IMR-90 (cell line): ENCODE measurements around the gene COL4A1. TPM values are rescaled to one million over a fixed set of nuclear protein-coding genes. Genes with fewer than 3 reads are reported as not detected.

Experiments used
- ATAC-seq: fragments of 200-7000 bp; cut with Tn5 transposase; 2 replicates; pipeline ENCODE4 v1.9.1; 2020; ENCODE audit warnings: low read depth, mild to moderate bottlenecking, moderate library complexity
- BruUV-seq: library from RNA; stranded (reverse); fragments of 400-500 nt; replicated peaks from 2 replicates; lab custom pipeline; 2021; lab: Mats Ljungman, UMichigan
- CTCF ChIA-PET: fragments of 300-600 bp; formaldehyde crosslinking; extraction: SDS; loops from one replicate; lab custom pipeline; 2021; ENCODE audit warnings: antibody characterized with exemption; lab: Yijun Ruan, JAX
- POLR2A ChIA-PET: fragments of 300-600 bp; sonication (Branson Sonifier 250); formaldehyde crosslinking; loops from one replicate; lab custom pipeline; 2022; ENCODE audit warnings: antibody characterized with exemption; ENCODE audit not compliant: unreplicated experiment; lab: Charles Lee
- DNase-seq: peaks from one replicate; pipeline ENCODE4 v3.0.0; 2013
- H2AFZ ChIP-seq: replicated peaks from 2 replicates; pipeline ENCODE3; 2013; ENCODE audit warnings: low read length, mild to moderate bottlenecking; ENCODE audit not compliant: poor library complexity
- H2AK5ac ChIP-seq: 2 replicates; pipeline ENCODE4 v1.6.1; 2013; ENCODE audit warnings: low read depth, low read length, inconsistent platforms
- H2AK9ac ChIP-seq: replicated peaks from 2 replicates; pipeline ENCODE3; 2013; ENCODE audit warnings: mild to moderate bottlenecking, low read depth, low read length, moderate library complexity; ENCODE audit not compliant: poor library complexity
- H2BK120ac ChIP-seq: 2 replicates; pipeline ENCODE4 v1.6.1; 2013; ENCODE audit warnings: low read depth, low read length, inconsistent platforms
- H2BK15ac ChIP-seq: 3 replicates; pipeline ENCODE4 v1.6.1; 2013; ENCODE audit warnings: low read depth, low read length, inconsistent platforms
- H2BK20ac ChIP-seq: 2 replicates; pipeline ENCODE4 v1.6.1; 2013; ENCODE audit warnings: low read depth, mild to moderate bottlenecking, inconsistent platforms, low read length, moderate library complexity
- H2BK5ac ChIP-seq: 2 replicates; pipeline ENCODE4 v1.6.1; 2013; ENCODE audit warnings: mild to moderate bottlenecking, low read depth, low read length, inconsistent platforms; ENCODE audit not compliant: poor library complexity, severe bottlenecking
- H3K14ac ChIP-seq: replicated peaks from 2 replicates; pipeline ENCODE4 v1.6.1; 2013; ENCODE audit warnings: low read depth, low read length, inconsistent platforms
- H3K18ac ChIP-seq: 2 replicates; pipeline ENCODE4 v1.6.1; 2013; ENCODE audit warnings: low read depth, low read length, control low read depth
- H3K23ac ChIP-seq: 2 replicates; pipeline ENCODE4 v1.6.1; 2013; ENCODE audit warnings: low read depth, low read length, inconsistent platforms
- H3K27ac ChIP-seq: 2 replicates; pipeline ENCODE4 v1.5.1; 2013; ENCODE audit warnings: mild to moderate bottlenecking, control low read depth, low read length; ENCODE audit not compliant: insufficient read depth
- H3K27me3 ChIP-seq: 2 replicates; pipeline ENCODE4 v1.6.1; 2013; ENCODE audit warnings: low read length; ENCODE audit not compliant: control insufficient read depth, insufficient read depth
- H3K36me3 ChIP-seq: 2 replicates; pipeline ENCODE4 v1.6.1; 2013; ENCODE audit warnings: low read length, mixed read lengths; ENCODE audit not compliant: control insufficient read depth, insufficient read depth
- H3K4ac ChIP-seq: 2 replicates; pipeline ENCODE4 v1.6.1; 2013; ENCODE audit warnings: low read depth, low read length, inconsistent platforms
- H3K4me1 ChIP-seq: 2 replicates; pipeline ENCODE4 v1.6.1; 2013; ENCODE audit warnings: low read length, mixed read lengths; ENCODE audit not compliant: control insufficient read depth, insufficient read depth
- H3K4me2 ChIP-seq: 2 replicates; pipeline ENCODE4 v1.6.1; 2013; ENCODE audit warnings: low read depth, mild to moderate bottlenecking, control low read depth, low read length, moderate library complexity
- H3K4me3 ChIP-seq: 2 replicates; pipeline ENCODE4 v1.5.1; 2013; ENCODE audit warnings: low read depth, mild to moderate bottlenecking, control low read depth, low read length, moderate library complexity; ENCODE audit not compliant: insufficient read depth
- H3K56ac ChIP-seq: 2 replicates; pipeline ENCODE4 v1.6.1; 2013; ENCODE audit warnings: low read length, inconsistent platforms; ENCODE audit not compliant: insufficient read depth; ENCODE audit errors: extremely low read depth
- H3K79me1 ChIP-seq, 2 experiments: 2 replicates each; pipeline ENCODE4 v1.6.1; 2013; ENCODE audit warnings: low read length in 2 of 2, inconsistent platforms in 1 of 2, low read depth in 1 of 2
- H3K9ac ChIP-seq: 2 replicates; pipeline ENCODE4 v1.6.1; 2013; ENCODE audit warnings: low read depth, low read length, control low read depth
- H3K9me1 ChIP-seq: 2 replicates; pipeline ENCODE4 v1.6.1; 2013; ENCODE audit warnings: low read length, inconsistent platforms; ENCODE audit not compliant: insufficient read depth
- H3K9me3 ChIP-seq: 2 replicates; pipeline ENCODE4 v1.6.1; 2013; ENCODE audit warnings: low read length; ENCODE audit not compliant: control insufficient read depth, insufficient read depth
- H4K20me1 ChIP-seq: 2 replicates; pipeline ENCODE4 v1.6.1; 2013; ENCODE audit warnings: low read length, inconsistent platforms; ENCODE audit not compliant: insufficient read depth
- H4K5ac ChIP-seq: 2 replicates; pipeline ENCODE4 v1.6.1; 2013; ENCODE audit warnings: mild to moderate bottlenecking, low read depth, low read length, control low read depth
- H4K8ac ChIP-seq, 2 experiments: 2 replicates each; pipeline ENCODE4 v1.6.1; 2013; ENCODE audit warnings: low read depth in 2 of 2, low read length in 2 of 2, control low read depth in 1 of 2, inconsistent platforms in 1 of 2
- H4K91ac ChIP-seq: 2 replicates; pipeline ENCODE4 v1.6.1; 2013; ENCODE audit warnings: low read depth, low read length, inconsistent platforms; ENCODE audit not compliant: insufficient read depth
- WGBS, 2 experiments: methylation state at CpG; one replicate each; pipeline versions ENCODE4 v1.1.5 to v1.1.7; 2013; ENCODE audit warnings: missing lambda C conversion rate in 2 of 2; ENCODE audit not compliant: insufficient read length in 1 of 2; ENCODE audit errors: extremely low coverage in 2 of 2; 5-methylcytosine and 5-hydroxymethylcytosine counted together
- dilution Hi-C: fragments of 300-500 bp; cut with HindIII; formaldehyde crosslinking; loops from one replicate; pipeline ENCODE4 v1.14.3; 2018; ENCODE audit warnings: low sequenced_read_pairs; ENCODE audit not compliant: unreplicated experiment
- in situ Hi-C: fragments of 300-500 bp; cut with MboI; formaldehyde crosslinking; loops from 3 replicates; pipeline ENCODE4 v1.14.3; 2019; ENCODE audit warnings: low sequenced_read_pairs, inconsistent platforms, mixed read lengths
- intact Hi-C: fragments of 100-400 bp; cut with micrococcal nuclease; formaldehyde crosslinking; loops from 2 replicates; pipeline ENCODE4 v1.10.0; 2022
- polyA plus RNA-seq, 3 experiments: library from polyadenylated mRNA; depleted of rRNA; stranded (reverse); fragments of >200 nt; gene quantifications; 2 replicates each; pipeline ENCODE4 v1.2.3, GENCODE V29; 2012; ENCODE audit warnings: low replicate concordance in 1 of 3
- total RNA-seq: library from RNA; depleted of rRNA; stranded (reverse); fragments of >200 nt; gene quantifications from 2 replicates; pipeline ENCODE4 v1.2.3, GENCODE V29; 2012
- TF ChIP-seq, protein P1 (sequence below): fragments of 150-350 bp; IDR thresholded peaks from 2 replicates; pipeline ENCODE4 v1.6.1; 2017; ENCODE audit warnings: mild to moderate bottlenecking, antibody characterized with exemption, low read length, low read depth

Gene COL4A1
- total and polyA plus RNA-seq, 2 of the 4 experiments (the other 2 are of a cell fraction), result 230 to 337 TPM

DNA sequence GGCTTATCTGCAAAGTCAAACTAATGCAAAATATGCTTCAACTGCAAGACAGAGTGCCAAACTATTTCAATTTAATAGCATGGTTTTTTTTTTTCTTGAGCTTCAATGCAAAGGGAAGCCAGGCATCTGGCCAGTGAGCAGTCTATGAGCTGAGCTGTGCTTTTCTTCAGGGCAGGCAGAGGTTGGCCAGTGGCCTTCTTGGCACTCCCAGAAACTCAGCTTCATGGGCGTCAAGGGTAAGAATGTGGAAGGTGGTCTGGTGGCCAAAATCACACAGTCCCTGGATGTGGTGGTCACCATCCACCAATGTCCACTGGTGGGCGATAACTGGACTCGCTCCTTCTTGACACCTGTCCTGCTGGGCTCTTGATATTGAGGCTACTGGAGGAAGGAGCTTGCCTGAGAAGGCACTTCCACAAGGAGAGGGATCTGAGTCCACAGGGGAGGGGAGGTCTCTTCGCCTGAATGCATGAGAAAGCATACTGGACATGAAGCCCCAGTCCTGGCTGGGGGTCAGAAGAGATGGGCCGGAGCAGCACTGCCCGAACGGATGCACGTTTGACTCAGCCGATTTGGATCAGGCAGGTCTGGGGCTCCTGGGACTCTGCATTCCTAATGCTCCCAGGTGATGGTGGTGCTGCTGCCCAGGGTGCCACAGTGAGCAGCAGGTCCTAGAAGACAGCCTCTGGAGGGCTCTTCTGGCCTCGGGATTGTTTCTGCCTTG lies 17.2 kb upstream of the COL4A1 start:
- Histone ChIP-seq H3K9me3 (no peaks in the 10 kb centered on the region), H2AFZ (no peak overlapping the region), H4K20me1 (peaks cover 58% of the 10 kb centered on the region), H3K27me3 (no peaks in the 10 kb centered on the region), H3K9me1 (peaks cover 52% of the 10 kb centered on the region), H4K8ac (peak overlapping the region in 1 of 2 experiments; percentile 34; a peak in 1 of 4 replicates), H3K14ac (peak overlapping the region; percentile 35), H3K27ac (no peak overlapping the region), H4K5ac (peak overlapping the region; percentile 56; the same call in 1 of the 2 replicates), H3K79me1 (peaks cover 28 to 83% of the 10 kb centered on the region in 2 experiments), H3K4me1 (peaks cover 52% of the 10 kb centered on the region), H2AK9ac (no peak overlapping the region), H3K23ac (peak overlapping the region; percentile 33; the same call in 1 of the 2 replicates), H2BK120ac (peak overlapping the region; percentile 24), H3K4ac (peak overlapping the region; percentile 48), H2BK15ac (no peak overlapping the region), H2AK5ac (peak overlapping the region; percentile 32; the same call in 1 of the 2 replicates), H2BK5ac (peak overlapping the region; percentile 27), H3K4me3 (no peak overlapping the region), H3K36me3 (peaks cover 7% of the 10 kb centered on the region), H3K56ac (no peak overlapping the region), H3K18ac (peak overlapping the region; percentile 17; the same call in 1 of the 2 replicates), H4K91ac (no peak overlapping the region), H3K9ac (no peak overlapping the region), H2BK20ac (peak overlapping the region; percentile 64; the same call in 1 of the 2 replicates), H3K4me2 (no peak overlapping the region; the same call in 1 of the 2 replicates)
- ATAC-seq (no peak), DNase-seq (no peak)
- dilution Hi-C loops, result no loop called here
- ChIA-PET CTCF (no interaction called here), POLR2A (interaction anchor here (1.0 to 1.4 kb wide), 3 partner anchors 11 to 18 kb away, joined by 4 to 9 read pairs (median 5); no protein-coding TSS in a partner anchor)
- TF ChIP-seq, protein P1, sequence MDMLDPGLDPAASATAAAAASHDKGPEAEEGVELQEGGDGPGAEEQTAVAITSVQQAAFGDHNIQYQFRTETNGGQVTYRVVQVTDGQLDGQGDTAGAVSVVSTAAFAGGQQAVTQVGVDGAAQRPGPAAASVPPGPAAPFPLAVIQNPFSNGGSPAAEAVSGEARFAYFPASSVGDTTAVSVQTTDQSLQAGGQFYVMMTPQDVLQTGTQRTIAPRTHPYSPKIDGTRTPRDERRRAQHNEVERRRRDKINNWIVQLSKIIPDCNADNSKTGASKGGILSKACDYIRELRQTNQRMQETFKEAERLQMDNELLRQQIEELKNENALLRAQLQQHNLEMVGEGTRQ, result no peak
- WGBS, 2 experiments, result 75% methylated on average over 4 of the region's 10 CpGs; no CpG with 5 or more reads in 1 of the 2 experiments
- intact Hi-C loops, result no loop called here
- BruUV-seq, result no TSS peak
- in situ Hi-C loops, result no loop called here
